ENCODE data around the gene AQP2.

Gene AQP2

GRCh38 chr12:50005175-50005574 is 54.6 kb downstream of the AQP2 start:
- no peak for DNase-seq

DNA sequence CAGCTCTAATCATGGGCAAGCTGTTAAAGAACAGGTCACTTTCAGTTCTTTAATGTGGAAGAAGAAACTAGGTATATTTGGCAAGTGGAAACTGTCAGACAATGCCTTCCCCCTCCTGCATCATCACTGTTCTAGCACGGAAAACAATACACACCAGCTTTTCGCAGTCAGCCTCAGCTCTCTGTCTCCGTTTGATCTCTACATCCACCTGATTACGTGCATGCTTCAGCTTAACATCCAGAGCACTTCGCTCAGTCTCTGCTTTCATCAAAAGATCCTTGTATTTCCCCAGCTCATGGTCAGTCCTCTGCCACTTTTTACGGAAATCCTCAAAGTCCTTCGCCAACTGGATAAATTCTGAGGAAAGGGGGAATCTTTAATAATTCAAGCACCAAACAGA is 55.7 kb downstream of the AQP2 start:
- no peak for DNase-seq

GRCh38 chr12:50006754-50007442 is 56.4 kb downstream of the AQP2 start:
- peak; percentile 79 for DNase-seq
